ENCODE results near the gene DVL1. TPM values are rescaled to one million over a fixed set of nuclear protein-coding genes. Genes with fewer than 3 reads are reported as not detected.

The DVL1 gene
- total and polyA plus RNA-seq, 9 of the 15 experiments (the other 6 are each of a cell fraction or from before 2014, with no cell fraction given): 0.62 to 135 (median 24.3) TPM

DNA sequence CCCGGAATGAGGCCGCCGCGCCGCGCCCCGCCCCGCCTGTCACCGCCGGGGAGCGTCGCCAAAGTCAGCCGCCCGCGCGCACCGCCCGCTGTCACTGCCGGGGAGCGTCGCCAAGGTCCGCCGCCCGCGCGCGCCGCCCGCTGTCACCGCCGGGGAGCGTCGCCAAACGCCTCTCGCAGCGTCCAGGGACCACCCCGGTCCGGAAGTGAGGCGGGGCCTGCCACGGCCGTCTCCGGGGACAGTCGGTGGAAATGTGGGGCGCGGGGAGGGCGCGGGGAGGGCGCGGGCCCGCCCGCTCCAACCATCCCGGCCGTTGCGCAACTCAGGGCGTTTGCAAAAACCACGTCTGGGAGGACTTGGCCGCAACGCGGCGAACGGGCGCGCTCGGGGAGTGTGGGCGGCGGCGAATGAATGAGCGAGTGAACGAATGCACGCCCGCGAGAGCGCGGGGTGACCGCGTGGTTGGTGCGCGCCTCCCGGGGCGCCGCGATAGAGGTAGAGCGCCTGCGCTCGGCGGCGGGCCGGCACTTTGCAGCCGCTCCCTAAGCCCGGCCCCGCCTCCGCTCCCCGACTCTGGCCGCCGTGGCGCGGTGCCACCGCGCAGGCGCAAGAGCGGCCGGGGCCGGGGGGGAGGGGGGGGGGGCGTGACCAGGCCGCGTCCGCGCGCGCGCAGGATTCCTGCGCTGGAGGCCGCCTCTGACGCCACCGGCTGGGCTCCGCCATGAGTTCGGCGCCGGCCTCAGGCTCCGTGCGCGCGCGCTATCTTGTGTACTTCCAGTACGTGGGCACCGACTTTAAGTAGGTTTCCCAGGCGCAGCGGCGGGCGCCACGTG is 41.1 kb downstream of the DVL1 start, which contains the start of the genes ACAP3 and PUSL1 (continued):
- TF ChIP-seq, protein P1, sequence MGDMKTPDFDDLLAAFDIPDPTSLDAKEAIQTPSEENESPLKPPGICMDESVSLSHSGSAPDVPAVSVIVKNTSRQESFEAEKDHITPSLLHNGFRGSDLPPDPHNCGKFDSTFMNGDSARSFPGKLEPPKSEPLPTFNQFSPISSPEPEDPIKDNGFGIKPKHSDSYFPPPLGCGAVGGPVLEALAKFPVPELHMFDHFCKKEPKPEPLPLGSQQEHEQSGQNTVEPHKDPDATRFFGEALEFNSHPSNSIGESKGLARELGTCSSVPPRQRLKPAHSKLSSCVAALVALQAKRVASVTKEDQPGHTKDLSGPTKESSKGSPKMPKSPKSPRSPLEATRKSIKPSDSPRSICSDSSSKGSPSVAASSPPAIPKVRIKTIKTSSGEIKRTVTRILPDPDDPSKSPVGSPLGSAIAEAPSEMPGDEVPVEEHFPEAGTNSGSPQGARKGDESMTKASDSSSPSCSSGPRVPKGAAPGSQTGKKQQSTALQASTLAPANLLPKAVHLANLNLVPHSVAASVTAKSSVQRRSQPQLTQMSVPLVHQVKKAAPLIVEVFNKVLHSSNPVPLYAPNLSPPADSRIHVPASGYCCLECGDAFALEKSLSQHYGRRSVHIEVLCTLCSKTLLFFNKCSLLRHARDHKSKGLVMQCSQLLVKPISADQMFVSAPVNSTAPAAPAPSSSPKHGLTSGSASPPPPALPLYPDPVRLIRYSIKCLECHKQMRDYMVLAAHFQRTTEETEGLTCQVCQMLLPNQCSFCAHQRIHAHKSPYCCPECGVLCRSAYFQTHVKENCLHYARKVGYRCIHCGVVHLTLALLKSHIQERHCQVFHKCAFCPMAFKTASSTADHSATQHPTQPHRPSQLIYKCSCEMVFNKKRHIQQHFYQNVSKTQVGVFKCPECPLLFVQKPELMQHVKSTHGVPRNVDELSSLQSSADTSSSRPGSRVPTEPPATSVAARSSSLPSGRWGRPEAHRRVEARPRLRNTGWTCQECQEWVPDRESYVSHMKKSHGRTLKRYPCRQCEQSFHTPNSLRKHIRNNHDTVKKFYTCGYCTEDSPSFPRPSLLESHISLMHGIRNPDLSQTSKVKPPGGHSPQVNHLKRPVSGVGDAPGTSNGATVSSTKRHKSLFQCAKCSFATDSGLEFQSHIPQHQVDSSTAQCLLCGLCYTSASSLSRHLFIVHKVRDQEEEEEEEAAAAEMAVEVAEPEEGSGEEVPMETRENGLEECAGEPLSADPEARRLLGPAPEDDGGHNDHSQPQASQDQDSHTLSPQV (IDR thresholded peaks at IDR 0.05): no peak
- TF ChIP-seq JUND (IDR thresholded peaks at IDR 0.05; ENCODE audit: borderline replicate concordance, low read depth, low read length) (peak; percentile 35; the same call in 1 of the 2 replicates), JUND (tag; IDR thresholded peaks at IDR 0.05; ENCODE audit: borderline replicate concordance, low read depth, low read length) (peak; percentile 31; the same call in 1 of the 3 replicates), PURB (CRISPR knock-in tag; IDR thresholded peaks at IDR 0.05; ENCODE audit: low read depth) (no peak), TARDBP (IDR thresholded peaks at IDR 0.05) (peak; percentile 77), MEIS2 (IDR thresholded peaks at IDR 0.05; ENCODE audit: partially characterized antibody) (peak; percentile 68), ZNF263 (CRISPR knock-in tag; IDR thresholded peaks at IDR 0.05; ENCODE audit: borderline replicate concordance) (peak; percentile 78)
- TF ChIP-seq, protein P2, sequence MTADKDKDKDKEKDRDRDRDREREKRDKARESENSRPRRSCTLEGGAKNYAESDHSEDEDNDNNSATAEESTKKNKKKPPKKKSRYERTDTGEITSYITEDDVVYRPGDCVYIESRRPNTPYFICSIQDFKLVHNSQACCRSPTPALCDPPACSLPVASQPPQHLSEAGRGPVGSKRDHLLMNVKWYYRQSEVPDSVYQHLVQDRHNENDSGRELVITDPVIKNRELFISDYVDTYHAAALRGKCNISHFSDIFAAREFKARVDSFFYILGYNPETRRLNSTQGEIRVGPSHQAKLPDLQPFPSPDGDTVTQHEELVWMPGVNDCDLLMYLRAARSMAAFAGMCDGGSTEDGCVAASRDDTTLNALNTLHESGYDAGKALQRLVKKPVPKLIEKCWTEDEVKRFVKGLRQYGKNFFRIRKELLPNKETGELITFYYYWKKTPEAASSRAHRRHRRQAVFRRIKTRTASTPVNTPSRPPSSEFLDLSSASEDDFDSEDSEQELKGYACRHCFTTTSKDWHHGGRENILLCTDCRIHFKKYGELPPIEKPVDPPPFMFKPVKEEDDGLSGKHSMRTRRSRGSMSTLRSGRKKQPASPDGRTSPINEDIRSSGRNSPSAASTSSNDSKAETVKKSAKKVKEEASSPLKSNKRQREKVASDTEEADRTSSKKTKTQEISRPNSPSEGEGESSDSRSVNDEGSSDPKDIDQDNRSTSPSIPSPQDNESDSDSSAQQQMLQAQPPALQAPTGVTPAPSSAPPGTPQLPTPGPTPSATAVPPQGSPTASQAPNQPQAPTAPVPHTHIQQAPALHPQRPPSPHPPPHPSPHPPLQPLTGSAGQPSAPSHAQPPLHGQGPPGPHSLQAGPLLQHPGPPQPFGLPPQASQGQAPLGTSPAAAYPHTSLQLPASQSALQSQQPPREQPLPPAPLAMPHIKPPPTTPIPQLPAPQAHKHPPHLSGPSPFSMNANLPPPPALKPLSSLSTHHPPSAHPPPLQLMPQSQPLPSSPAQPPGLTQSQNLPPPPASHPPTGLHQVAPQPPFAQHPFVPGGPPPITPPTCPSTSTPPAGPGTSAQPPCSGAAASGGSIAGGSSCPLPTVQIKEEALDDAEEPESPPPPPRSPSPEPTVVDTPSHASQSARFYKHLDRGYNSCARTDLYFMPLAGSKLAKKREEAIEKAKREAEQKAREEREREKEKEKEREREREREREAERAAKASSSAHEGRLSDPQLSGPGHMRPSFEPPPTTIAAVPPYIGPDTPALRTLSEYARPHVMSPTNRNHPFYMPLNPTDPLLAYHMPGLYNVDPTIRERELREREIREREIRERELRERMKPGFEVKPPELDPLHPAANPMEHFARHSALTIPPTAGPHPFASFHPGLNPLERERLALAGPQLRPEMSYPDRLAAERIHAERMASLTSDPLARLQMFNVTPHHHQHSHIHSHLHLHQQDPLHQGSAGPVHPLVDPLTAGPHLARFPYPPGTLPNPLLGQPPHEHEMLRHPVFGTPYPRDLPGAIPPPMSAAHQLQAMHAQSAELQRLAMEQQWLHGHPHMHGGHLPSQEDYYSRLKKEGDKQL (CRISPR knock-in tag; IDR thresholded peaks at IDR 0.05; ENCODE audit: borderline replicate concordance): no peak
- TF ChIP-seq, protein P3, sequence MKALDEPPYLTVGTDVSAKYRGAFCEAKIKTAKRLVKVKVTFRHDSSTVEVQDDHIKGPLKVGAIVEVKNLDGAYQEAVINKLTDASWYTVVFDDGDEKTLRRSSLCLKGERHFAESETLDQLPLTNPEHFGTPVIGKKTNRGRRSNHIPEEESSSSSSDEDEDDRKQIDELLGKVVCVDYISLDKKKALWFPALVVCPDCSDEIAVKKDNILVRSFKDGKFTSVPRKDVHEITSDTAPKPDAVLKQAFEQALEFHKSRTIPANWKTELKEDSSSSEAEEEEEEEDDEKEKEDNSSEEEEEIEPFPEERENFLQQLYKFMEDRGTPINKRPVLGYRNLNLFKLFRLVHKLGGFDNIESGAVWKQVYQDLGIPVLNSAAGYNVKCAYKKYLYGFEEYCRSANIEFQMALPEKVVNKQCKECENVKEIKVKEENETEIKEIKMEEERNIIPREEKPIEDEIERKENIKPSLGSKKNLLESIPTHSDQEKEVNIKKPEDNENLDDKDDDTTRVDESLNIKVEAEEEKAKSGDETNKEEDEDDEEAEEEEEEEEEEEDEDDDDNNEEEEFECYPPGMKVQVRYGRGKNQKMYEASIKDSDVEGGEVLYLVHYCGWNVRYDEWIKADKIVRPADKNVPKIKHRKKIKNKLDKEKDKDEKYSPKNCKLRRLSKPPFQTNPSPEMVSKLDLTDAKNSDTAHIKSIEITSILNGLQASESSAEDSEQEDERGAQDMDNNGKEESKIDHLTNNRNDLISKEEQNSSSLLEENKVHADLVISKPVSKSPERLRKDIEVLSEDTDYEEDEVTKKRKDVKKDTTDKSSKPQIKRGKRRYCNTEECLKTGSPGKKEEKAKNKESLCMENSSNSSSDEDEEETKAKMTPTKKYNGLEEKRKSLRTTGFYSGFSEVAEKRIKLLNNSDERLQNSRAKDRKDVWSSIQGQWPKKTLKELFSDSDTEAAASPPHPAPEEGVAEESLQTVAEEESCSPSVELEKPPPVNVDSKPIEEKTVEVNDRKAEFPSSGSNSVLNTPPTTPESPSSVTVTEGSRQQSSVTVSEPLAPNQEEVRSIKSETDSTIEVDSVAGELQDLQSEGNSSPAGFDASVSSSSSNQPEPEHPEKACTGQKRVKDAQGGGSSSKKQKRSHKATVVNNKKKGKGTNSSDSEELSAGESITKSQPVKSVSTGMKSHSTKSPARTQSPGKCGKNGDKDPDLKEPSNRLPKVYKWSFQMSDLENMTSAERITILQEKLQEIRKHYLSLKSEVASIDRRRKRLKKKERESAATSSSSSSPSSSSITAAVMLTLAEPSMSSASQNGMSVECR (CRISPR knock-in tag; IDR thresholded peaks at IDR 0.05): peak; percentile 93
- TF ChIP-seq, protein P4, sequence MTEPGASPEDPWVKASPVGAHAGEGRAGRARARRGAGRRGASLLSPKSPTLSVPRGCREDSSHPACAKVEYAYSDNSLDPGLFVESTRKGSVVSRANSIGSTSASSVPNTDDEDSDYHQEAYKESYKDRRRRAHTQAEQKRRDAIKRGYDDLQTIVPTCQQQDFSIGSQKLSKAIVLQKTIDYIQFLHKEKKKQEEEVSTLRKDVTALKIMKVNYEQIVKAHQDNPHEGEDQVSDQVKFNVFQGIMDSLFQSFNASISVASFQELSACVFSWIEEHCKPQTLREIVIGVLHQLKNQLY (CRISPR knock-in tag; conservative IDR thresholded peaks at IDR 0.05): 0 out of 4 replicates have a peak, but pooled peaks of 1 of the 2 experiments have one; percentile 28
